NCI-H128 (cell line): ENCODE measurements around the gene KIRREL3.

Experiments used
- DNase-seq: peaks from one replicate; lab custom pipeline; 2025; ENCODE audit not compliant: unreplicated experiment; lab: John Stamatoyannopoulos, UW

KIRREL3 gene

DNA sequence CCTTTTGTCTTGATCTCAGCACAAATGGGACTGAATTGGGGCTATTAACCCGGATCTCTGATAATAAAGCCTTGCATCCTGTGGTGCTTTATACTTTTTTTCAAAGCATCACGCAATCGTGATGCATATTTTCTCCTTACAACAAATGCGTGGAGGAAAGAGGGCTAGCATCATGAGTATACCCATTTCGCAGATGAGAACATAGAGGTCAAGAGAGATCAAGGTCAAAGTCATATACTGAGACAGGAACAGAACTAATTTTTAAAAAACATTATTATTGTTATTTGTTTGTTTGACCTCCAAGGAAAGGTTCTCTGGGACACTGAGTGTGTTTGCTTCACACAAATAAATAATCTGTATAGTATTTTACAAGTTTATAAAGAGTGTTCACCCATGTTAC, 453.9 kb downstream of the KIRREL3 start:
- no peak for DNase-seq

DNA sequence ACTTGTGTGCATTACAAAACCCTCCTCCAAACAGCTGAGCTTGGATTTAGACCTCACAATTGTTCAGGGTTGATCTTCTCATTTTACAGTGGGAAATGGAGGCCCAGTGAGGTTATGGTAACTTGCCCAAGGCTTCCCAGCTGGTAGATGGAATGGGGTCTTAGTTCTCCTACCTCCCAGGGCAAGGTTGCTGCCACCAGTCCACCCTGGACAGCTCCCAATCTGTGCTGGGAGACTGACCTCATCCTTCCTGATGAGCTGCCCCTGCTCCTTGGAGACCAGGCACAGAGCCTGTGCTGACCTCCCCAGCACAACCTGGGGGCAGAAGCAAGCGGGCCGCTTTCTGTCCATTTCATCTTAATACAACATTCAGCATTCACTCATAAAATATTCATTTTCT, 454.4 kb downstream of the KIRREL3 start:
- DNase-seq, result no peak

DNA sequence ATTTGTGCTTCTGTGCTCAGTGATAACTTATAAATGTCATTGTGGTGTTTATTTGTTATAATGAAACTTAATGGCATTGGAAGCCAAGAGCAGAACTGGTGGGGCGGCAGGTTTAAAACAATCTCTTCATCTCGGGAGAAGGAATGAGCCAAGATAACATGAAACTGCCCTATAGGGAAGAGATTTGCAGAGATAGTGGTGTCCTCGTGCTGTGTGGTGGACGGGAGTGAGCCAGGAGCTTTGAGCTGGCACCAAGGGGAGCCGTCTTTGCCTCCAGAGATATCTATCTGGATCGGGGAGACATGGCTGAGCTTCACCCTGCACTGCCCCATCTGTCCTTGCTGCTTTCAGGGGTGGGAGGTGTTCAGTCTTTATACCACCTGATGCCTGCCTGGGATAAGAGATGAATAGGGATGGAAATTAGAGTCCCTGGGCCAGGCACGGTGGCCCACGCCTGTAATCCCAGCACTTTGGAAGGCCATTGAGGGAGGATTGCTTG, 455.5 kb downstream of the KIRREL3 start:
- no peak for DNase-seq

DNA sequence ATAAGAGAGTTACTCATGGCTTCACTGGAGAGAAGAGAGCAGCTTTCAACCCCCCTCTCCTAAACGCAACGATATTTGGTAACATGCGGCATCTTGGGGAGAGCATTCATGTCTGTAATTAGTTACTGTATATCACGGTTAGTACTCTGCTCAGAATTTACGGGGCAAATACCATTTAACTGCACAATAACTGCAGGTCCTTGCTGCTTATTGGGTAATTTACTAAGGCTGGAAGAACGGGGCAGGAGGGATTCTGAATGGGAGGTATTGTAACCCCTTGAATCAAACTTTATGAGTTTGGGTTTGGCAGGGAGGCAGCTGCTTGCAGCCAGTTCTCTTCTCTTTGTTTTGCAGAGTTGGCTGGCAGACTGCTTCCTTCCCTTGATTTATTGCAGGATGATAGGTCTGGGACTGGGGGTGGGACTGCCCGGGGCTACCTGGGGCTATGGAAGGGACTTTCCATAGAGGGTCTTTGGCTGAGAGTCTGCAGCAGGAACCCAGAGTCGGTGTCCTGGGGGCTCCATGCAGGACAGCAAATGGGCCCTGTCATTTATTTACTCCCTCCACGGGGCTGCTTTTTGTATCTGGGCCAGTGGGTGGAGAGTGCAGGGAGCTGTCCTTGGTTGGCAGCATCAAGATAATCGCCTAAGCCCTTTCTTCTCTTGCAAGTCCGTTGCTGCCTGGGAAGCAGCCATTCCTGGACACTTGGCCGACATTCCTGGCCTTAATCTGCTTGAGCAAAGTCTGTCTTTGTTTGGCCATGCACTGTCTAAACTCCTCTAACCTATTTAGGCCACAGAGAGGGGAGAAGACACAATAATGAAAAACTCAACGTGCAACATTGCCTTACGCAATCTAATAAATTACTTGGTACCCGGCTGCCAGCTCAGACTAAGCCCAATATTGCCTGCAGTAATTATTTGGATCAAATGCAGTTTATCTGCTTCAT, 456.2 kb downstream of the KIRREL3 start:
- no peak for DNase-seq

DNA sequence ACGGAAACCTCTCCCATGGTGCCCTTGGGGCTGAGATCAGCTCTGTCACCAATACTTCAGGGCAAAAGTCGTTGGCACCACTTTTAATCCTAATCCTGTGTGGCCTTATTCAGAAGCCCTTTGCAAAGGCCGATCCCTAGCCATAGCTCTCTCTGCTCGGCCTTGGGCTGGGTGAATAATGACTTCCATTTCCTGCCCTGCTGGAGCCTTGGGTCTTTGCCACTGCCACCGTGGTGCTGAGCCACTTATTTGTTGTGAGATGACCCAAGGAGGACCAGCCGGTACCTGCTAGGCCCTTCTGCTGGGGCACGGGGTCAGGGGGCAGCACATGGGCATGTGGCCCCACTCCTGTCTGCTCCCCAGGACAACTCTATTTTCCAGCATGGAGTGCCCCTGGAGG, 456.9 kb downstream of the KIRREL3 start:
- no peak for DNase-seq

DNA sequence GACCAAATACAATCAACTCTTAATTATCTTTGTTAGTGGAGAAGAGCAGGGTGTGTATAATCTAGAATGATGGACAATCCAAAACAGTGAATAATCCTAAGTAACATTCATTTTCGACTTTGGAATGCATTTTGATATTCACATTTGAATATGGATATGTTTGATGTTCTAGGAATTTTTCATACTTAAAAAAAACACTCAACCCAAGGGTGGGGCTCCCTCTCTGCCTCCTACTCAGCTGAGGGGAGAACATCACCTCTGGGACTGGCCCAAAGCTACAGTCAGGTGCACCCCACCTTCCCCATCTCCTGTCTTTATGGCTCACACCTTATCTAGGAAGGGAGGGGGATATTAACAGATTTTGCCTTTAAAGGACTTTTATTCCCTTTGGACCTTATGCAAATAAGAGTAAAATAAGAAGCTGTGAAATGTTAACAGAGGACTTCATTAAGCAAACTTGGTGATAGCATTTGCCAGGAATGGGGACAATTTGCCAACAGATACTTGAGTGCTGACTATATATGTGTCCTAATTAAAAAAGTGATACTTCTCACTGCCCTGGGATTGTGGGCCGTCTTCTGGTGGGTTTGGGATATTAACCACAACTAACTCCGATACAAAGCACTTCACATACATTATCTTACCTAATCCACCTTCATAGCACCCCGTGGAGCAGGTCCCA, 458.1 kb downstream of the KIRREL3 start:
- no peak for DNase-seq

DNA sequence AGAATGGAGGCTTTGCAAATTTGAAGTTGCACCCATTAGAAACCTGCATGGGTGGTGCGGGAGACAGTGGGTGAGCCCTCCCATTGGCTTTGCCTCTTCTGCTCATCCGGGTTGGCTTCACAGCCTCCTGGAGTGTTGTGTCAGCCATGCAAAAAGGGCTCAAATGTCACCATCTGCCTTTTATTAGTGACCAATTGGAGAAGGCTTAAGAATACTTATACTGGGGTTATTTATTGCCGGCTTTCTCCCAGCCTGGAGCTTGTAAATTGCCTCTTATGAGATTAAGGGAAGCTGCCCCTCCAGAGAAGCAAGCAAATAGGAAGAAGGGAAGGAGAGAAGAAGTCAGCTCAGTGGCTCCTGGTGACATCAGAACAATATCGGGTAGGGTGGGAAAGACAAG, 462.5 kb downstream of the KIRREL3 start:
- DNase-seq, result no peak

DNA sequence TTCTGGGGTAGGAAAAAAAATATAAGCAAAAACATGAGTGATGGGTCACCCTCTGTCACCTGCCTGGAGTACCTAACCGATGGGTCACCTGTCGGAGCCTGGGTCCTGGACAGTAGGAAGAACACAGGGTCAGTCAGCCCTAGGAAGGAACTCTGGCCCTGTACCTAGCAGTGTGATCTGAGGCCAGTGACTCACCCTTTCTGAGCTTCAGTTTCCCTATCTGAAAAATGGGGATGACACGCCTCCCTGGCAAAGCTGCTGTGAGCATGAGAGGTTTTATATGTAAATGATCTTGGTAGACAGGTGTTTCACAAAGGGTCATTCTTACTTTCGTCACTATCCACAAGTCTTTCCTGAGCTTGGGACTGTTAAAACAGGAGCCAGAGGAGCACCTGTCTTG, 463.1 kb downstream of the KIRREL3 start:
- DNase-seq, result no peak

DNA sequence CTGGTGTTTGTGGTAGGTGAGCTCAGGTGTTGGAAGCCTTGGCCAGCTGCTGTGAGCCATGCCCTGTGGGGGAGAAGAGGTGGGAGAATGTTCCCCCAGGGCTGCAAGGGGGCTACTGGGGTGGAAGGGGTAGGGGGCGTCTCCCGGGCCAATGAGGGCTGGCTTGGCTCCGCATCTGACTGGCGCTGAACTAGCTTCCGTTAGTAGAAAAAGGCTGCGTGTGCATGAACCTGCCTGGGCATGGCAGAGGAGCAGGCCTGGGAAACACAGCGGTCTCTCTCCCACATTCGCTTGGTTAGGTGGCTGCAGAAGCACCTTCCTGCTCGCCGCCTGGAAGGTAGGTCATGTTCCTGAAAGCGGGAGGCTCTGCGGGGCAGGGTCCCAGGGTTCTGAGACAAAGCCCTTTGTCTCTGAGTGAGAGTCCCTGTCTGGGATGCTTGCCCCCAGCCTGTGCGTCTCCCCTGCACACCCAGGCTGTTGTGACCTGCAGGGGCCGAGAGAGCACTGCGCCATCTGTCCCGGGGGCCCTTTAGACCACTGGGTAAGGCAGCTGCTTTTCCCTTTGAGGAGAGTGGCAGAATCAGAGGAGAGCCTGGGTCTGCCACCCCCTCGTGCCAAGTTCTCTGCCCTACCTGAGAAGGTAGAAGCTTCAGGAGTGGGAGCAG, 466.3 kb downstream of the KIRREL3 start:
- no peak for DNase-seq

DNA sequence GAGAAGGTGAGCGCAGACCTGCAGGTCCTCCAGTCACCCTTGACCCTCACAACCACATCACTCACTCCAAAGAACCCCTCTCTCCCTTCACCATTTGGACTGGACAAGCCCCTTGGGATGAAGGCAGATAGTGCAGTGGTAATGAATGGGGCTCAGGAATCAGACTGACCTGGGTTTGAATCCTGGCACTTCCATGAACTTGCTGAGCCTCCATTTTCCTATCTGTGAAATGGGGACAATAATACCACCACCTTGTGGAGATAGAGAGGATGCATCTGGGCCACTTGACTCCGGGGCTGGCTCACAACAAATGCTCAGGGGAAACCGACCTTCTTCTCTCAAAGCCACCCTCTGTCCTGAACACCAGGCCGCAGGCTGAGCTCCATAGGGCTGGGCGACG, 467.0 kb downstream of the KIRREL3 start:
- no peak for DNase-seq

DNA sequence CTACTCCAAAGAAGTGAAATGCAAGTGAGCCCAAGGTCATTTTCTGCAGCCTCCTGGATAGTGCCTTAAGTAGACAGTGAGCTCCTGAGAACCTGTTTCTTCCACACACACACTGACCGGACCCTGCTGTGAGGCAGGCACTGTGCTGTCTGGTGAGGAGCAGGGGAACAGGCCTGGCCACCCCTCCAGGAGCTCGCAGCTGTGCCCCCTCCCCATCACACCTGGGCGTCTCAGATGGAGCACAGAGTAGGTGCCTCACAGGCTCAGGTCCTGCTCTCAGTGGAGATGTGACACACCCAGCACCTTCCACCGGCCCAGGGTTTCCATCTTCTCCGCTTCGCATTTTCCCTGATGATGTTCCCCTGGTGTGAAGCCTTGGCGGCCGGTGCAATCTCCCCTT, 470.2 kb downstream of the KIRREL3 start:
- no peak for DNase-seq

DNA sequence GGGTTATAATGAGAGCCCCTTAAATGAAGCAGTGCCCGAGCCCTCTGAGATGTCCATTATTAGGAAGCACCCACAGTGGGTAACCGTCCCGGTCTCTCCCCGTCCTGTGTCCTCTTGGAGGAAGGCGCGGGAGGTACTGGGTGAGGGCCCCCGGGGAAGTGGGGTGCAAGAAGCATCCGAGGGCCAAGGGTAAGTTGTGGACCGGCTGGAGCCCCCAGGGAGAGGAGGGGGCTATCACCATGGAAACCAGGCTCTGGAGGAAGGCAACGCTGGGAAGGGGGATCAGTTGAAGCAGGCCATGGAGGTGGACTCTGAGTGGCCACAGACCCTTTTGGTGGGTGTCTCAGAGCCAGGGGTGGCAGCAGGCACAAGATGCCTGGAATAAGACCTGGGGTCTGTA, 471.5 kb downstream of the KIRREL3 start:
- DNase-seq, result no peak

DNA sequence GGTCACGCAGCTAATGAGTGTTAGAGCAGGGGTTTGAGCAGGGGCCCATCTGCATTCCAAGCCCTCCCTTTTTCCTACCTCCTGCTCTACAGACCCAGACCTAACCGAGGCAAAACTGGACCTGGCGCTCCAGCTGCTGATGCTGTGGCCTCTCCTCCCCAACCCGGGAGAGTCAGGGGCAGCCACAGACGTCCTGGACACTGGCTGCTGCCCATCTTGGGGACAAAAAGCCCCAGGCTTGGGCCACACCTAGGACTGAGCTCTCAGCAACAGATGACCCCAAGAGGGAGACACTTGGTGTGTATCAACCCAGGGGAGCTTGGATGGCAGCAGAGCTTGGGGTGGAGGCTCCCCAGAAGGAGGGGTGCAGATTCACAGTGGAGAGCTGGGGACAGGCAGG, 472.5 kb downstream of the KIRREL3 start:
- DNase-seq, result no peak

DNA sequence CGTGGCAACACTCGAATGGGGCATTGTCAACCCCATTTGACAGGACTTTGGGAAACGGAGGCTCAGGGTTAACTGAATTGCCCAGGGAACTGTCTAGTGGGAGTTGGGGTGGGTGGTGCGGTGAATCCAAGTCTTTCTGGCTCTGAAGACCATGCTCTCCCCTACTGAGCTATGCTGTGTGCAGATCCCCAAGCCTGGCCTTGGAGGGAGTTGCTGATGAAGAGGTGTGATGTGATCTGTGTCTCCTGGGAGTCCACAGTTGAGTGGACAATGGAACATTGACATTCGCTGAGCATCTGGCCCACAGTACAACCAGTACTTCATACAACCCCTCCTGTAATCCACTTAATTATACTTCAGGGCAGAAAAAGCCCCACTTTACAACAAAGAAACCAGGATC, 472.9 kb downstream of the KIRREL3 start:
- no peak for DNase-seq

DNA sequence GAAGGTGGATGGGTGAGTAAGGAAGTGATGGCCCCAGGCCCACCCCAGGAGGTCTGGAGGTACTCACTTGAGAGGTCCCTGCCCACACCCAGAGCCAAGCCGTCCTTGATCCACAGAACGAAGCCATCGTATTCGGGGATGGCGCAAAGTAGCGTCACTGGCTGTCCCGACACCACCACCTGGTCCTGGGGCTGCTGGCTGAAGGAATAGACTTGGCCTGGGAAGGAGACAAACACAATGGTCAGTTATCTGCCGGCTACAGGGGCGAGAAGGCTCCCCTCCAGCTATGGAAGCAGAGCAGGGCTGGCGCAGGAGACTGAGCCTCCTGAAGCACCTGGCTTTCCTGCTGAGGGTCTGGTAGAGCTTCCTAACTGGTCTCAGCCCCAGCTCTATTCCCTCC, 474.1 kb downstream of the KIRREL3 start:
- no peak for DNase-seq

DNA sequence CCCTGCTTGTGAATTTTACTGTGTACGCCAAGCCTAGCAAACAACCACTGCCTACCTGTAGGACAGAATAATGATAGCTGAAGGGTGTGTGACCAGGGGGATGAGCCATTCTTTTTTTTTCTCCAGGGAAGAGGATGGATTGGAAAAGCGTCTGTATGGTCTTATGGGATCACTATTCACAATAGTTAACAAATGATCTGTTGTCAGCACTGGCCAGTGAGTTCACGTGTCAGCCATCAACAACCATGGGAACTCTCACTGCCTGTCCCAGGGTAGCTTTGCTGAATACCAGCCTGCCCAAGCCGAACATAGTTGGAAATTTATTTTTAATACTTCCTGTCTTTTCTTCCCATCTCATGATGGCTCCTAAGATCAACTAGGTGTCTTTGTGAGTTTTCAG, 474.9 kb downstream of the KIRREL3 start:
- DNase-seq, result no peak

DNA sequence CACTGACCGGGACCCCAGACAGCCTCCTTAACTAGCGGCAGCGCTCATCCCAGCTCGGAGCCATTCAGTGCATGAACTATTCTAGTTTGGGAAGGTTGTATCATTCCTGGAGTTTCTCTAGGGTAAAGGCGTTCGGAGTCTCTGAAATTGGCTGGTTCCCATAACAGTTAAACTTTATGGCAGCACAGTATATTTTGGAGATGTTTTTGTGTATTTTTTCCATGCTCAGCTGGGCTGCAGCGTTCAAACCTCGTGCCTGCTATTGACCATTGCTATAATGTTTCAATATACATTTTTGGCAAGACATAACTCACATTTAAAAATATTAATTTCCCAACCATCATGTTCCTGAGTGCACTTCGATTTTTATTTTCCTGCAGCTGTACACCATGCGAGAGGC, 475.4 kb downstream of the KIRREL3 start:
- no peak for DNase-seq

DNA sequence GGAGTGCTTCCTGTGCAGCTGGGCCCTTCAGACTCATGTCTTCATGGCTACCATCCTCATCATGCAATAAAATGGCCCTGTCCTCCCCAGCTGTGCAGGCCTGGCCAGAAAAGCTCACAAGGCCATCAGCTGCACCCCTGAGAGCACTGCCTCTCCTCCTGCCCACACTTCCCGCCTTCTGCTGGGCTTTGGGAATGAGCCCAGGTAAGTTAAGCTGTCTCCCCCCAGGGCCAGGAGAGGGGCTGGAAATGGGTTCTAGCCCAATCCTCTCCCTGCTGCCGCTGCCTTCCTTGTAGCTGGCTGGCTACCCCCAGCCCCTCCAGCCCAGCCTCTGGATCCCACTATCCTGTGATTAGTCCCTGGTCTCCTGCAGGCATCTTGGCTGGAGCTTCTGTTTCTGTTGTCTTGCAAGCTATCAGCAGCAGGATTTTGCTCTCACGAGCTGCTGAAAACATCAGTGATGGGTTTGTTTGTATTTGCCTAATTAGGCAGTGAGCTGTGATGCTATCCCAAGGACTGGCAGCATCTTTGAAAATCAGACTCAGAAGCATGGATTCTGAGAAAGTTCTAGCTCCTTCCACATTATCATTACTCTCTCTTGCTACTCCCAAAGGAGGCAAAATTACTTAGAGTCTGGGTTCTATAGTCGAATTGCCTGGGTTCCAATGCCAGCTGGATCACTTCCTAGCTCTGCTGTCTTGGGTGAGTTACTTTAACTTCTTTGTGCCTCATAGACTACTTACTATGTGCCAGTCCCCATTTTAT, 476.9 kb downstream of the KIRREL3 start:
- no peak for DNase-seq

DNA sequence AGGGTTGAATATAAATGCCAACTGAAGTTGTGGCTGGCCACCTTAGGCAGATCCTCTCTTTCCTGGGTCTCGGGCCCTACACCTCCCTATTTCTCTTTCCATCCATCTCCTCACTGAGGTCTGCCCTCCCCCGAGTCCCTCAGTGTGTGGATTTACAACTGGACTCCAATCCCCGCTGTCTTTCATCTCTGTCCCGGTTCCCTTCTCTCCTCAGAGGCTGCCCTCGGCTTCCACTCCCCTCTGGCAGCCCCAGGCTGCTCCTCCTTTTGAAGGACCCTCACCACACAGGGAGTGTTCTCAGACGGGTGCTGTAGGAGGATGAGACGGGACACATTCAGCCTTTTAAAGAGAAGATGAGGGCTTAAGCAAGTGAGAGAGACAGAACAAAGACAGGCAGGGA, 478.0 kb downstream of the KIRREL3 start:
- DNase-seq, result no peak

DNA sequence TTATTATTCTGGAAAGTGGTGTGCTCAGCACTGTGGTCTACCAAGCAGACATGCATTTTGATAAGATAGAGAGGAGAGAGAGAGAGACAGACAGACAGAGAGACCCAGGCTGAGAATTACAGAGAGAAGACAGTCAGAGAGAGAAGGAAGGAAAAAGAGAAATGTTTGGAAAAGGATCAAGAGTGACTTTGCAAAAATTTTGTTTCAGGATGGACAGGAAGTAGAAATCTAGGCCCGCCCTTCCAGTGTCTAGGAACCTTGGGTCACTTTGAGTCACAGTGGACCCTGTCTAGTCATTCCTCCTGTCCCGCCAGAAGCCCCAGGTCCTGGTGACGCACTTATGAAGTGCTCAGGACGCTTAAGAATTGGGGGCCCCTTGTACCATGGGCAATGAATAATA, 478.4 kb downstream of the KIRREL3 start:
- DNase-seq, result no peak

DNA sequence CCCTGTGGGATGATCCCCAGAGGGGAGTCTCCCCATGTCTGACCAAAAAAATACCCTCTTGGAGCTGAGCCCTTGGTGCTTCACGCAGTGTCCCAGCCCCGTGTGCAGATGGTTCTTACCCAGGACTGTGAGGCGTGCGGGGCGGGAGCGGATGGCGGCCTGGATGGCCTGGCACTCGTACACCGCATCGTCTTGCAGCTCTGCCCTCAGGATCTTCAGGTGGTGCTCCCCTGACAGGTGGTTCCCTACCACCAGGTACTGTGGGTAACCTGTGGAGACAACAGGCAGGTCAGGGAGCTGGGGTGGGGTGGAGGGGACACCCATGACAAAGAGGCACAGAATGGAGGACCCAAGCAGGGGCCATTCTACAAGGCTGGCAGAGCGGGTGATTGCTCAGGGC, 479.4 kb downstream of the KIRREL3 start:
- no peak for DNase-seq
